ENCODE measurements around the gene LMTK2.

LMTK2 gene

DNA sequence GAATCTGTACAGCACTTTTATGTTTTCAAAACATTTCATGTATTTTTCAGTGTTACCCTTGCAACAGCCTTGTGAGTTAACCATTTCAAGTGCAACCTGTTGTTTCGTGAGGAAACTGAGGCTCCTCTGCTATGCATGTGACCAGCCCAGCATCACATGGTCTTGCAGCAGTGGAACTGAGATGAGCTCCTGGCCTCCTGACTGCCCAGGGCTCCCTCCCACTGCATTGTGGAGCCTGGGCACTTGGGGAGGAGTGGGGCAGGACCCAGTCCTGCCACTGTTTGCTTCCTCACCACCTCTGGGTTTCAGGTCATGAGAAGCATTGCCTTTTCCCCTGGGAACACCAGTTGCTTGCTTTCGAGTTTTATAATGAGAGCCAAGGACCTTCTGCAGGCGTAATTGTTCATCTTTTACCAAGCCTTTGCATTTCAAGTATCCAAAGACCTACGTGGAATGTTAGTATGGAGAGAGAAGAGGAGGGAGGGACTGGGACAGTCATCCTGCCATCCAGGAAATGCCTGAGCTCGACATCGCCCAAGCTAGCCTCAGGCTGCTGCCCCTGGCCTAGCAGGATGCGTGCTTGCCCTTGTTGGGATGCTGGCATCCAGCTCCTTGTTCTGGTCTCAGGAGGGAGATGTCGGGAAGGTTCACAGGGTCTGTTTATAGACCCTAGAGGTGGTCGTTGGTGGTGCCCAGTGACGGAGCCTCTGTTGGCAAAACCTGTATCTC is 72.3 kb downstream of the LMTK2 start:
- DNase-seq: no peak

DNA sequence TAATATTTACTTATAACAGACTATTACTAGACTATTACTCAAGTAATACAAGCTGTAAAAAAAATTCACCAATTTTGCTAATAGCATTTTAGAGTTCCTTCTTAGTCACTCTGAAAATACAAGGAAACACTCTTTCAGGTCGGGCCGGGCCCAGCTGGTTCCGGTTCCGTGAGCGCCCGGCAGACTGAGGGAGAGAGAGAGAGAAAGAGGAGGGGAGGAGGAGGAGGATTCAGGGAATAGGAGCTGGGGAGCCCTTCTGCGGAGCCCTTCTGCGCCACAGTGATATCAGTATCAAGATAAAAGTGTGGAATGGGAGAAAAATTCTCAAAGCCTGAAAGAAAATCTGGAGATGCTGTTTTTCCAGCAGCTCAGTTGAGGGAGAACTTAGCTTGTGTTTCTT is 74.1 kb downstream of the LMTK2 start:
- DNase-seq: no peak

DNA sequence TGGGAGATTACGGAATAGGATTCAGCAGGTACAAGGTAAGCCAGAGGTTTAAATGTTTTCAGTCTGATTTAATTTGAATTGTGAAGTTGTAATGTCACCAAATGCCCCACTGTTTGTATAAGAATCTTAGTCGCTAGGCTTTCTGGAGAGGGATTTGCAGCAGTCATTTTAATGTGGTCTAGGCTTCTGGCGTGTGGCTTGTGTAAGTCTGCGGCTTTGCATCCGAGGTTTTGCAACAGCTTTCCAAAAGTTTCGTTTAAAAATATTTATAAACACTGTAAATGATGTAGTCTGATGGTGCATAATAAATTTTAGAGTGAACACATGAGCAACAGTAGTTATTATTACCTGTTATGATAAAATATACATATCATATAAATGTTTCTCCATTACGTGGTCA is 78.4 kb downstream of the LMTK2 start:
- no peak for DNase-seq

DNA sequence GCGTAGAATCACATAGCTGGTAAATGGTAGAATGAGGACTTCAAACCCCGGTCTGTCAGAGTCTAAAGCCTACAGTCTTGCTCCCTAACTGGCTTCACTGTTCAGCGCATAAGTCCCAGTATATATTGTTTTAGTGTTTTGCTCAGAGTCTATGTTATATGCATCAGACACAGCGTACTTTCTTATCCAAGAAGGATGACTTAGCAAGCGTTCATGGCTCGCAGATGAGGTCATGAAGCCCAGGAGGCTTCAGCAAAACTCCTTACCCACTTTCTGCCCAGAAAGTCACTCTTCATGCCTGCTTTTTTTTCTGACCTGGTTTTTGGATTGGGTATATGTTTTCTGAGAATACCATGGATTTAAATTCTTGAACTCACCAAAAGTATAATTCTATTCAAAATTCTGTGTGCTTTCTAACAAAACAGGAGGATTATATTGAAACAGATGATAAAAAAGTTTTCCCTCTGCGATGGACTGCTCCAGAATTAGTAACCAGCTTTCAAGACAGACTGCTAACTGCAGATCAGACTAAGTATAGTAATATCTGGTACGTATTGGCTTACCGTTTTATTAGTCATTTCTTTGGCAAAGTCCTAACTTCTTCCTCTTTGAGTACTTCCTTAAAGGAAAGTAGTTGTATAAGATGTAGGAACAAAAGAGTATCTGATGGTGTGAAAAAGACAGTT is 79.9 kb downstream of the LMTK2 start:
- no peak for DNase-seq

DNA sequence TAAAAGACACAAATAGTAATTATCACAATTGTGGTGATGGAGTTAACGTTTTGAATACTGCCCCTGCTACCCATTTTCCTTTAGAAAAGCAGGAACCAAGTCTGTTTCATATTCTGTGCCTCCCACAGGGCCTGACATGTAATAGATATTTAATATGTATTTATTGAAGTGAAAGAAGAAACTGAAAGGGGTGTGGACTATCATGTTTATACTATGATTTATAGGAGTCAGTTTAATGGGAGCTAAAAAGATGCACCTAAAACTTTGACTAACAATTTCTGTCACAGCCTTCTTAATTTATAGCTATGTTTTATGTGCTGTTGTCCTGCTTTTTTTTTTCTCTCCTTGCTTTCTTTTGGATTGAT is 80.5 kb downstream of the LMTK2 start:
- no peak for DNase-seq

DNA sequence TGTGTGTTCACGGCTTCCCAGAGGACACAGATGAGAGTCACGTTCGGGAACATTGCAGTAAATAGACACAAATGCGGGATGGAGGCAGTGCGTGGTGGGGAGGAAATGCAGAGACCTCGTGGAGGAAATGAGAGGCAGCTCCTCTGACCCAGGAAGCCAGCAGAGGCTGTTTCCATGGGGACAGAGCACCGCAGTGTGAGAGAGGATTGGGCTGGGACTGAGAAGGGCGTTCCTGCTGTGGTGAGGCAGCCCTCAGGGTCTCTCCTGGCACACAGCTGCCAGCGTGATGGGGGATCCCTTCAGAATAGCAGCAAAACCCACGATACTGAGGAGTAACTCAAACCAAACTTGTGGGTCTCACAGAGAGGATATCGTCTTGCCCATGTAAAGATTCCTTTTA is 82.9 kb downstream of the LMTK2 start:
- DNase-seq: no peak

DNA sequence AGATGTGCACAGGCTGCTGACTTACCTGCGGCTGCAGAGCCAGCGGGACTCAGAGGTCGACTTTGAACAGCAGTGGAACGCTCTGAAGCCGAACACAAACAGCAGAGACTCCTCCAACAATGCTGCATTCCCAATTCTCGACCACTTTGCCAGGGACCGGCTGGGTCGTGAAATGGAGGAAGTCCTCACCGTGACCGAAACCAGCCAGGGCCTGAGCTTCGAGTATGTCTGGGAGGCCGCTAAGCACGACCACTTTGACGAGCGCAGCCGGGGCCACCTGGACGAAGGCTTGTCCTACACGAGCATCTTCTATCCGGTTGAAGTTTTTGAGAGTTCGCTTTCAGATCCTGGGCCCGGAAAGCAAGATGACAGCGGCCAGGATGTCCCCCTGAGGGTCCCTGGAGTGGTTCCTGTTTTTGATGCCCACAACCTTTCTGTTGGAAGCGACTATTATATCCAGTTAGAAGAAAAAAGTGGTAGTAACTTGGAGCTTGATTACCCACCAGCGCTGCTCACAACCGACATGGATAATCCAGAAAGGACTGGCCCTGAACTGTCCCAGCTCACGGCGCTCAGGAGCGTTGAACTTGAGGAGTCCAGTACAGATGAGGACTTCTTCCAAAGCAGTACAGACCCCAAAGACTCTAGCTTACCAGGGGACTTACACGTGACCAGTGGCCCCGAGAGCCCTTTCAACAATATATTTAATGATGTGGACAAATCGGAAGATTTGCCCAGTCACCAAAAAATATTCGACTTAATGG is 85.2 kb downstream of the LMTK2 start:
- no peak for DNase-seq

DNA sequence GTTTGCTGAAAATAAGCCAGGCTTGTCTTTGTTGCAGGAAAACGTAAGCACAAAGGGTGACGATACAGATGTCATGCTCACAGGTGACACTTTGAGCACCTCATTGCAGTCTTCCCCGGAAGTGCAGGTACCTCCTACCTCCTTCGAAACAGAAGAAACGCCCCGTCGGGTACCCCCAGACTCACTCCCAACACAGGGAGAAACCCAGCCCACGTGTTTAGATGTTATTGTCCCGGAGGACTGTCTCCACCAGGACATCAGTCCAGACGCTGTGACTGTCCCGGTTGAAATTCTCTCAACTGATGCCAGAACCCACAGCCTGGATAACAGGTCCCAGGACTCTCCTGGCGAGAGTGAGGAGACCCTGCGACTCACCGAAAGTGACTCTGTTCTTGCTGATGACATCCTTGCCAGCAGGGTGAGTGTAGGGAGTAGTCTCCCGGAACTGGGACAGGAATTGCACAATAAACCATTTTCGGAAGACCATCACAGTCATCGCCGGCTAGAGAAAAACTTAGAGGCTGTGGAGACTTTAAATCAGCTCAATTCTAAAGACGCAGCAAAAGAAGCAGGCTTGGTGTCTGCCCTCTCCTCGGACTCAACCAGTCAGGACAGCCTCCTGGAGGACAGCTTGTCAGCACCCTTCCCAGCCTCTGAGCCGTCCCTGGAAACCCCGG is 86.3 kb downstream of the LMTK2 start:
- no peak for DNase-seq

DNA sequence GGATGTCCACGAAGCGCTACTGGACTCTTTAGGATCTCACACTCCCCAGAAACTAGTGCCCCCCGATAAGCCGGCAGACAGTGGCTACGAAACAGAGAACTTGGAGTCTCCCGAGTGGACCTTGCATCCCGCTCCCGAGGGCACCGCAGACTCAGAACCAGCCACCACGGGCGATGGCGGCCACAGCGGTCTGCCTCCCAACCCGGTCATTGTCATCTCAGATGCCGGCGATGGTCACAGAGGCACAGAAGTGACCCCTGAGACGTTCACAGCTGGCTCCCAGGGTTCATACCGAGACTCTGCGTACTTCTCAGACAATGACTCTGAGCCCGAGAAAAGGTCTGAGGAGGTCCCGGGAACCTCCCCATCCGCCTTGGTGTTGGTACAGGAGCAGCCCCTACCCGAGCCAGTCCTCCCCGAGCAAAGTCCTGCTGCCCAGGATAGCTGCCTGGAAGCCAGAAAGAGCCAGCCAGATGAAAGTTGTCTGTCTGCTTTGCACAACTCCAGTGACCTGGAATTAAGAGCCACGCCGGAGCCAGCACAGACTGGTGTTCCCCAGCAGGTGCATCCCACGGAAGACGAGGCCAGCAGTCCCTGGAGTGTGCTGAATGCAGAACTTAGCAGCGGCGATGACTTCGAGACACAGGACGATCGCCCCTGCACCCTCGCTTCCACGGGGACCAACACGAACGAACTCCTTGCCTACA is 87.0 kb downstream of the LMTK2 start:
- no peak for DNase-seq

DNA sequence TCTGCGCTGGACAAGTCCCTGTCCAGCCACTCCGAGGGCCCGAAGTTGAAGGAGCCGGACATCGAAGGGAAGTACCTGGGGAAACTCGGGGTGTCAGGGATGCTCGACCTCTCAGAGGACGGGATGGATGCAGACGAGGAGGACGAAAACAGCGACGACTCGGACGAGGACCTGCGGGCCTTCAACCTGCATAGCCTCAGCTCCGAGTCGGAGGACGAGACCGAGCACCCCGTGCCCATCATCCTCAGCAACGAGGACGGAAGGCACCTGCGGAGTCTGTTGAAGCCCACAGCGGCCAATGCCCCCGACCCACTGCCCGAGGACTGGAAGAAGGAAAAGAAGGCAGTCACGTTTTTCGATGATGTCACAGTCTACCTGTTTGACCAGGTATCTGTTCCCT is 87.5 kb downstream of the LMTK2 start:
- no peak for DNase-seq

DNA sequence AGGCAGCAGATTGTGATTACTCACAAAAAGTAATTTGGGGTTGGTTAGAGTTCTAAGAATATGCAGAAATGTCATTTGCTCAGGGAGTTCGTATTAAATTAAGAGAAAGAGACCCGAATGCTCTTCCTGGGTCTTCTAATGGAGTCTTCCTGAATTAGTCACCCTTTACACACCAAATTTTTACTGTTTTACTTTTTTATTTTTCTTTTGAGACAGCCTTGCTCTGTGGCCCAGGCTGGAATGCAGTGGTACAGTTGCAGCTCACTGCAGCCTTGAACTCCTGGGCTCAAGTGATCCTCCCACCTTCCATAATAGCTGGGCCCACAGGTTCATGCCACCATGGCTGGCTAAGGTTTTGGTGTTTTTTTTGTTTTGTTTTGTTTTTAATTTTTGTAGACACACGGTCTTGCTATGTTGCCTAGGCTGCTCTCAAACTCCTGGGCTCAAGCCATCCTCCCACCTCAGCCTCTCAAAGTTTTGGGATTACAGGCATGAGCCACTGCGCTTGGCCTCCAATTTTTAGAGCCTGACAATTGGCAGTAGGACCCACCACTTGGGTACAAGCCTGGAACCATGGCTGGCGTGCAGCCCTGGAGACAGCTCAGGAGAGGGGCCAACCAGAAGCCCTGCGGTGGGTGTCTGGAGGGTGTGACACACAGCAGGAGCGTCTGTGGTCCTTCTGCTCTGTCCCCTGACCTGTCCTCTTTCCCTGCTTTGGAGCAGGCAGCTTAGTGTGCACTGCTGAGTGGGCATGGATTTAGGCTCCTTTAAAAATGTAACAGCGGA is 88.2 kb downstream of the LMTK2 start:
- no peak for DNase-seq

DNA sequence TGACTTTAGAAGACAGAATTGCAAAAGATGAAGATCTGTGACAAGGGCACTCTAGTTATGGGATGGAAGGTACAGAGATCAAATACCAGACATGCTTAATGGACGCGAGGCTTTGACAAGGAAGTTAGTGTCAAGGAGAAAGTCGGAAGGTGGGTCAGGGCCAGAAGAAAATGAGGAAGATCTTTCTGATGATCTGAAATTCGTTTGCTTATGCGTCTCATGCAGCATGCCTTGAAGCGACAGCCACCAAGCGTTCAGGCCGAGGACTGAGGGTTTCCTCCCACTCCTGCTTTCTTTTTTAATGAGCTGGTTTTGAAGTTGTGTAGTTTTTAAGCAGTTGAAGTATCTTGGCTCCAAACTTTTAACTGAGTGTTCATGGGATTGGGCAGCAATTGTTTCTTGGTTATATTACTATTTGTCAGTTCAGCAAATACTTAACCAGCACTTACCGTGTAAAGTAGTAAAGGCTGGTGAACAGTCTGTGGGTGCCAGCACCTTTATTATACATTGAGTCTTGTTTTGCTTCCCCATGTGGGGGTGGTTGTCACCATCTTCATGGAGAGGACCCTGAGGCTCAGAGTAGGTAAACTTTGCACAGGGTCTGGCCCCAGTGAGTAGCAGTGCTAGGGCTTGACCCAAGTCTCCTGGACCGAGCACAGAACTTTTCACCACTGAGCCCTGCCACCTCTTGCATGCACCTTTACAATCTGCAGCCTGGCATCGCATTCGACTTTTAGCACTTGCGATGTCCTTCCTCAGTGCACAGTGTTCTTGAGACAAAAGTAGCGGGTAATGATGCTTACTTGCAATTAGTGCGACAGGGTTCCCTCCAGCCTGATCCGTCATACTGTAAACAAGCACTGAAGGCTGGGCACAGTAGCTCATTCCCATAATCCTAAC is 90.3 kb downstream of the LMTK2 start:
- DNase-seq: no peak

DNA sequence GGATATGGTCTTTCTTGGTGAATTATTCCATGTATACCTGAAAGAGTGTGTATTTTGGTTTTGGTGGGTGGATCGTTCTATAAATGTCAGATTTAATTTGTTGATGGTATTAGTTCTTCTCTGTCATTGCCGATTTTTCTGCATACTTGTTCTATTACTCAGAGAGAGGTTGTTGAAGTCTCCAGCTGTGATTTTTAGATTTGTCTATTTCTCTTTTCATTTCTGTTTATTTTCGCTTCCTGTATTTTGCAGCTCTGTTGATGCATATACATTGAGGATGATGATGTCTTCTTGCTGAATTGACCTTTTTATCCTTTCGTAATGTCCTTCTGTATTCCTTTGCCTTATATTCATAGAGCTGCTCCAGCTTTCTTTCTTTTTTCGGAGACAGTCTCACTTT is 92.5 kb downstream of the LMTK2 start:
- DNase-seq: no peak

DNA sequence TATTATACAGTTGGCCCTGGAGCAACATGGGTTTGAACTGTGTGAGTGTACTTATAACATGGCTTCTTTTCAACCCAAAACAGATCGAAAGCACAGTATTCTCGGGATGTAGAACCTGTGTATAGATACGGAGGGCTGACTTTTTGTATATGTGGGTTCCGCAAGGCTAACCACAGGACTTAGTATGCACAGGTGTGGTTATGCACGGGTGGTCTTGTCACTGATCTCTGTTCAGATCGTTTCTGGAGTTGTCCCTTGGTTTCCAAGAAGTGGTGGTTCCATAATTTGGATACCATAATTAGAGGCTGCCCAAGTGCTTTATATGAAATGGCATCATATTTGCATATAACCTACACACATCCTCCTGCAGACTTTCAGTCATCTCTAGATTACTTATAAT is 93.7 kb downstream of the LMTK2 start:
- no peak for DNase-seq

DNA sequence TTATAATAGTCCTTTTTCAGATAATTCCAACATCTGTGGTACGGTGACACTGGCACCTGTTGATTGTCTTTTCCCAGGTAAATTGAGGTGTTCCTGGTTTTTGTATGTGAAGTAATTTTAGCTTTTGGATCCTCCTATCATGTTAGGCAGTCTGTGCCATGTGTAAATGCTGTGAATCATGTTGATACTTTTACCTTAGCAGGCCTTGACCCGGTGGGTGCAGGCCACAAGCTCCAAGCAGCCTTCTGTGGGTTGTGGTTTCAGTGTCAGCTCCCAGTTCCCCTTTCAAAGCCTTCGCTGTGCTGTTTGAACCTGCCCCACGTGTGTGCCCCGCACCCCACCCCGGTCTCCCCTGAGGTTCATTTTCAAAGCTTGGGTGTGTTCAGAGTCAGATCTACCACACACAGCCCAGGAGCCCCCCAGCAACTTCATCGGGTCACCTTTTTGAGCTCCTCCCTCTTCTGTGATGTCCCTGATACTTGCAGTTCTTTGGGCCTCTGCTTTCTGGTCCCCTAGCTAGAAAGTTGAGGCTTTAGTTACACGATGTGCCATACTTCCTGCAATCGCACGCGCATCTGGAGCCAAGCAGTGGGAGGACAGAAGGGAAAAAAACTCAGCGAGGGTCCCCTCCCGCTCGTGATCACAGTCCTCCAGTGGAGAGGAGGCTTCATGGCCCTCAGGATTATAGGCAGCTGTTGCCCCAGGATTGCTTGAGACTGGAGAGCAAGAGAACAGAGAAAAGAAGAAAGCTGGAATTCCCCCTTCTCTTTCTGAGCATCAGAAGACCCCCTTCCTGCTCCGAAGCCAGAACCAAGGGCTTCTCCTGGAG is 95.9 kb downstream of the LMTK2 start:
- peak; percentile 26 for DNase-seq

DNA sequence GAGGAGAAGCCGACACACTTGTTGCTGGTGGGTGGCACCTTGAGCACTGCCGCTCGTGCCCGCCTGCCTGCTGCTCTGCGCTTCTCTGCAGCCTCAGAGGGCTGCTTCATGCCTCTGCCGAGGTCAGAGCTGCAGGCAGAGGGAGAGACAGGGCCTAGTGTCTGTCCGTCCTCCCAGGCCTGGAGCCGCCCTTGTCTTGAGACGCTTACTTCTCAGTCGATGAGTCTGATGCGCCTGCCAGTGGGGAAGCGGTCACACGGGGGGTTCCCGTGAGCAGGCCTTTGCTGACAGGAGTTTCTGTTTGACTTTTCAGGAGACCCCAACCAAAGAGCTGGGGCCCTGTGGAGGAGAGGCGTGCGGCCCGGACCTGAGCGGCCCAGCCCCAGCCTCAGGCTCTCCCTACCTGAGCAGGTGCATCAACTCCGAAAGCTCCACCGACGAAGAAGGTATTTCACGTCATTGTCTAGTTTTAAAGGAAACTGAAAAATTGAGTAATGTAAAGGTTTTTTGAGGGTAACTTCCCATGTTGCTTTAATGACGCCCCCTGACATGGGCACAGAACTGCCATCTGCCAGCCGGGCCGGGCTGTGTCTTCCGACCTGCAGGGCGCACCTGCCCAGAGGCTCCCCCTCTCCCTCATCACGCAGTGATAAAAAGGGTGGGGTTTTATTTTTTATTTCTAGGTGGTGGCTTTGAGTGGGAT is 96.8 kb downstream of the LMTK2 start:
- no peak for DNase-seq

DNA sequence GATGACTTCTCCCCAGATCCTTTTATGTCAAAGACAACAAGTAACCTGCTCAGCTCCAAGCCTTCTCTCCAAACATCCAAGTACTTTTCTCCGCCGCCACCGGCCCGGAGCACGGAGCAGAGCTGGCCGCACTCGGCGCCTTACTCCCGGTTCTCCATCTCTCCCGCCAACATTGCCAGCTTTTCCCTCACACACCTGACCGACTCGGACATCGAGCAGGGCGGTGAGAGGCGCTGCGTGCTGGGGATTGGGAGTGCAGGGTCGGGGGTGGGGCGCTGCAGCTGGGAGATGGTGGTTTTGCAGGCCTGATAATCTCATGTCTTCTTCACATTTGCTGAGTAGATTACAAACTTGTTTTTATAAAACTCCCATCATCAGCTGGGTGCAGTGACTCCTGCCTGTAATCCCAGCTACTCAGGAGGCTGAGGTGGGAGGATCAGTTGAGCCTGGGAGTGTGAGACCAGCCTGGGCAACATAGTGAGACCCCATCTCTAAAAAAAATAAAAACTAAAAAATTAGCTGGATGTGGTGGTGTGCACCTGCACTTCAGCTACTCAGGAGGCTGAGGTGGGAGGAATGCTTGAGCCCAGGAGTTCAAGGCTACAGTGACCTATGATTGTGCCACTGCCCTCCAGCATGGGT is 97.4 kb downstream of the LMTK2 start:
- DNase-seq: no peak

DNA sequence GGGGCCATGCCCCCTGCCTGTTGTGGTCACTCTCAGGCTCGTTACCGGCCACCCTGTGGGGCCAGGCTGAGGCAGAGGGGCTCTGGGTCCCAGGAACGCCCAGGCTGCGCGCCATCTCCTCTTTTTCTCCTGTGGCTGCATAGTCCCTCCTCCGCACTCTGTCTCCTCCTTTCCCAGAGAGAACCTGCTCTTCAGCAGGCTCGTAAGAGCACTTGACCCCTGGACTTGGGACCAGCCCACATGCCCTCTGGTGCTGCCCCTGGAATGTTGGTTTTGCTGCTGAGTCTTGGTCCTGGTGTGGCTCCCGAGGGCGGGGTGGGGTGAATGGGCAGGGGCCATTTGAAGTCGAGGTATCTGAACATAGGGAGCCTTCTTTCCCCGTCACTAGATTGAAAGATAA is 98.0 kb downstream of the LMTK2 start:
- DNase-seq: no peak

Measured in stimulated activated naive CD4-positive, alpha-beta T cell treated with Interleukin-2 at 50 U/mL for 16 hours (primary cell).